CD4-positive, alpha-beta T cell treated with Interleukin-17A for 4 hours (primary cell): ENCODE measurements around the gene ELP6.
"Not testable (repeated sequence)": the region's sequence is repeated elsewhere in the genome, so short reads cannot be mapped to it uniquely, and the experiment has no call there.

Experiments
- DNase-seq: peaks from one replicate; pipeline ENCODE4 v3.0.0-alpha.2; 2020; ENCODE audit warnings: mixed read lengths

Gene ELP6

DNA sequence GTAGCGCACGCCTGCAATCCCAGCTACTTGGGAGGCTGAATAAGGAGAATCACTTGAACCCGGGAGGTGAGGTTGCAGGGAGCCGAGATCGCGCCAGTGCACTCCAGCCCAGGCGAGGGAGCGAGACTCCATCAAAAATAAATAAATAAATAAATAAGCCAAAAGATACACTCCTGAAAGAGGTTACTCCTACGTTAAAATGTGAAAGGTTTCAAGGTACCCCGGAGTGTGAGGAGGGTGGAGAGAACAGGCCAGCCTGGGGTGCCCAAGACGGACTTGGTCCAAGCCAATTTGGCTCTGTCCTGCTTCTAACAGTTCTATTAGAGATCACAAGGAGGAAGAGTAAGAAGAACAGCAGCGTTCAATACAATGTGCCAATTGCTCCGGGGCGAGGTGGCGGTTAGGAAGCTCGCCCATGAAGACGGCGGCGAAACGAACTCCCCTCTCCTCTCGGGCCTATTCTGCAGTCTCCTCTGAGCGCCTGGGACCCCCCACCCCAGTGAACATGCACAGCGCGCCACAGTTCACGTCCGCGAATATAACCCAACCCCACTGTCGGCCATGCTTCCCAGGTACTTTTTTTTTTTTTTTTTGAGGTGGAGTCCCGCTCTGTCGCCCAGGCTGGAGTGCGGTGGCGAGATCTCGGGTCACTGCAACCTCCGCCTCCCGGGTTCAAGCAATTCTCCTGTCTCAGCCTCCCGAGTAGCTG lies 942 bp downstream of the ELP6 start:
- DNase-seq, result peak; percentile 22

- not testable (repeated sequence) for DNase-seq
These were observed 8.2 kb downstream of the ELP6 start for GRCh38 chr3:47505267-47505666.

DNA sequence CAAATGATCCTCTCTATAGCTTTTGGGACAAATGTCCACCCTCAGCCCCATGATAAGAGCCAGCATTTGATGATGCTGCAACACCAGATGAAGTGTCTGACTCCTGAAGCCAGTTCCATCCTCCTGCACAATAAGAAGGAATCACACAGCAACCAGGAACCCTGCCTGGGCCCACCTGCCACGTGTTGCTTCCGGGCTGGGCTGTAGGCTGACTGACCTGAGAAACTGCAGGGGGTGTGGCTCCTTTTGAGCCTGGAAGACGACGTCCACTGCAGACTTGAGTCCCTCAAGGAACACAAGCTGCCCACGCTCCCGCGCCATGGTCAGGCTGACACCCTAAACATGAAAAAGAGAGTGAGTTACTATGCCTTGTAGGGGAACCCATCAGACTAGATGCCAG lies 9.4 kb downstream of the ELP6 start:
- no peak for DNase-seq

- DNase-seq, result no peak
These were observed 10.5 kb downstream of the ELP6 start for GRCh38 chr3:47503033-47503432.

DNA sequence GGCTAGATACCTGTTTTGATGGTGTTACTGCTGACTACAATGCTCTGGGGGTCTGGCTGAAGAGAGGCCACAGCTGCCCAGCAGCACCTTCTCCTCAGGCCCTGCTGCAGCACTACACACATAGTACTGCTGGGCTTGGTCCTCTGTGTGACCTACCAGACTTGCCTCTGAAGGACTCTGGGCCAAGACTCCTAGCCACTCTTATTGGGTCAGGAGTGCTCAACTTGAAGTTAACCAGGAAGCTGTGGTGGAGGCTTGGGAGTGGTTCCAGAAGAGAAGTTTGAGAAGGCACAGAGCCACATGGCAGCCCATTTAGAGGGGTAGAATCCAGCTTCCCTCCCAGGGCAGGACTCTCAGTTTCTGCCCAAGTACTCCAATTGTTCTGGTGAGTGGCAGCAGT lies 16.6 kb downstream of the ELP6 start:
- DNase-seq, result no peak

GRCh38 chr3:47495886-47496285 lies 17.6 kb downstream of the ELP6 start:
- DNase-seq, result no peak

GRCh38 chr3:47495111-47495510 lies 18.4 kb downstream of the ELP6 start:
- no peak for DNase-seq

DNA sequence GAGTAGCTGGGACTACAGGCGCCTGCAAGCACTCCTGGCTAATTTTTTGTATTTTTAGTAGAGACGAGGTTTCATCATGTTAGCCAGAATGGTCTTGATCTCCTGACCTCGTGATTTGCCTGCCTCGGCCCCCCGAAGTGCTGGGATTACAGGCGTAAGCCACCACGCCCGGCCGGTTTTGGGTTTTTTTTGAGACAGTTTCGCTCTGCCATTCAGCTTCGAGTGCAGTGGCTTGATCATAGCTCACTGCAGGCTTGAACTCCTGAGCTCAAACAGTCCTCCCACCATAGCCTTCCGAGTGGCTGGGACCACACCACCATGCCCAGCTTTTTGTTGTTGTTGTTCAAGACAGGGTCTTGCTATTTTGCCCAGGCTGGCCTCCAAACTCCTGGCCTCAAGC lies 21.7 kb downstream of the ELP6 start:
- no peak for DNase-seq

DNA sequence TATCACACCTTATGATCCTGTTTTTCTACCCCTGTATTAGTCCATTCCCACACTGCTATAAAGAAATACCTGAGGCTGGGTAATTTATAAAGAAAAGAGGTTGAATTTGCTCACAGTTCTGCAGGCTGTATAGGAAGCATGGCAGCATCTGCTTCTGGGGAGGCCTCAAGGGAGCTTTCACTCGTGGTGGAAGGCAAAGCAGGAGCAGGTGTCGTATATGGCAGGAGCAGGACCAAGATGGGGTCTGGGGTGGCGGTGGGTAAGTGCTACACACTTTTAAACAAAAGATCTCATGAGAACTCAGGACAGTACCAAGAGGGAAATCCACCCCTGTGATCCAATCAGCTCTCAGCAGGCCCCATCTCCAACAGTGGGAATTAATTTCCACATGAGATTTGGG lies 22.3 kb downstream of the ELP6 start:
- no peak for DNase-seq

- no peak for DNase-seq
These were observed 26.2 kb downstream of the ELP6 start for GRCh38 chr3:47487265-47487664.

- DNase-seq, result no peak
These were observed 27.7 kb downstream of the ELP6 start for GRCh38 chr3:47485812-47486211.

GRCh38 chr3:47482366-47482765 lies 31.1 kb downstream of the ELP6 start:
- DNase-seq, result no peak

- not testable (repeated sequence) for DNase-seq
These were observed 31.7 kb downstream of the ELP6 start for GRCh38 chr3:47481763-47482162.

DNA sequence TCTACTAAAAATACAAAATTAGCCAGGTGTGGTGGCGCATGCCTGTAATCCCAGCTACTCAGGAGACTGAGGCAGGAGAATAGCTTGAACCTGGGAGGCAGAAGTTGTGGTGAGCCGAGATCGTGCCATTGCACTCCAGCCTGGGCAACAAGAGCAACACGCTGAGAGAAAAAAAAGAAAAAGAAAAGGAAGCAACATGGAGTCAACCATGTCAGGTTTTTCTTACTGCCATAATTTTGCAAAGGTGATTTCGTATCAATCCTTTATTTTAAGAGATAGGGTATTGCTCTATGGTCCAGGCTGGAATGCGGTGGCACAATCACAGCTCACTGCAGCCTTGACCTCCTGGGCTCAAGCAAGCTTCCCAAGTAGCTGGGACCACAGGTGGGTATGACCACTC lies 33.2 kb downstream of the ELP6 start:
- not testable (repeated sequence) for DNase-seq

GRCh38 chr3:47479826-47480160 lies 33.7 kb downstream of the ELP6 start:
- no peak for DNase-seq

DNA sequence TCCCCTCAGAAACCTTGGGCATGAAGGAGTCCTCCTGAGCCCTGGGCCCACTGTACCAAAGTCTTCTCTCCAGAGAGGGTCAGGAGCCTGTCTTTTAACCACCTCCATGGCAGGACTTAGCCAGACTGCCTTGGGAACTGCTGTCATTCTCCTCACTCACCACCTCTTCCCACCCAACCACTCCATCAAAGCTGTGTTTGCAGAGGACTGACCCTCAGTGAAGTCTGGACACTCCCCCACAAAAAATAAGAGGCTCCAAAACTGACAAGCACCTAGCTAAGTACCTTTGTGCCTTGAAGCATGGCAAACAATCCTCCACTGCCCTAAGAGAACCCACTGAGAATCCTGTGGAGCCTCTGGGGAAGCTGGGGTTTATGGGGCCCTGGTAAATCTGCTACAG lies 35.5 kb downstream of the ELP6 start:
- DNase-seq, result no peak

DNA sequence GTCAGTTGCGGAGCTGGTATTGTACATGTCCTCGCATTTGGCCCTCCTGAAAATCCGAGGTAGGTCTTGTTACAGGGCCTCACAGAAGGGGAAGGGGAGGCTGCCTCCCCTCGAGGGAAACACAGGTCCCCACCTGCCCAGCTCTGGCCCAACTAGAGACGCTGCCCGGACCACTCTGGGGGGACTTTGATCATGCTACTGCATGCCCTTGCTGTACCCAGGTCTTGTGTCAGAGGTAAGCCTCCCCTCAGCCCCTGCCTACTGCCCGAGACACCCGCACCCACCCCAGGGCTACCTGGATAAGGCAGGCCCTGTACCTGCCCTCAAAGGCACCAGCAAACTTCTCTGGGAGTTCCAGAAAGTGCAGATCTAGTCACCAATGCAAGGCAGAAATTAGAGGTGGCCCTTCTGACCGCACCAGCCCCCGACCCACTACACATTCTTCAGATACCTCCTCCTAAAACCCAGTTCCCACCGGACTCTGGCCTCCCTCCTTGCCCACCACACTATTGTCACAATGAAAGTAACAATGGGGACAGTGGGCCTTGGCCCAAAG lies 36.8 kb downstream of the ELP6 start:
- no peak for DNase-seq

GRCh38 chr3:47476330-47476626 lies 37.2 kb downstream of the ELP6 start:
- DNase-seq, result no peak

DNA sequence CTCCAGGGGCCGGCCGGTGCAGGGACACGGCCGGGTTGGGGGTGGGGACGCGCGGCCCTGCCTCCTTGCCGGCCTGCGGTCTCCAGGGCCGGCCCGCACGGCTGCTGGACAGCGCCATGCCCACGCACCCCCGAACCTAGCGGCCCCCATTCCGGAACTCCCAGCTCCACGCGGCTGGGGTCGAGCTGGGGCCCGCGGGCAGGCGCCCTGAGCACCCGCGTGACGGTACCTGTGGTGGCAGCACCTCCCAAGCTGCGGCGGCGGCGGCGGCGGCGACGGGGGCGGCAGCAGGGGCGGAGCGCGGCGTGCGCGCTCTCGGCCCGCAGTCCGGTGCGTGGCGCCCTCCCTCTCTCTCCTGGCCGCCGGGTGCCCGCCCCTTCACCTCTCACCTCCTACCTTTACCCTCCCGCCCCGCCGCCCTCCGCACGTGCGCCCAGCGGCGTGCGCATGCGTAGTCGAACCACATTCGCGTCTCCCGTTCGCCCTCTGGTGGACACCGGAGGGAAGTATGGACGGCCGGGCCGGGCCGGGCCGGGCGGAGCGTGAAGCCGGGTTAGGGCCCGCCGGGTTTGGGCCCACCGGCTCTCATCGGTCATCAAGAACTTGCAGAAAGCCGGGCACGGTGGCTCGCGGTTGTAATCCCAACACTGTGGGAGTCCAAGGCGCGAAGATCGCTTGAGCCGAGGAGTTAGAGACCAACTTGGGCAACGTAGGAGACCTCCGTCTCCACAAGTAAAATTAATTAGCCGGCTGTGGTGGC lies 37.8 kb downstream of the ELP6 start, which contains the start of gene SCAP:
SCAP (minus strand) TSS at position 372 of the 760 bp plus-strand sequence. CDS start 32,948 bp downstream, outside the sequence.
- DNase-seq, result peak; percentile 97

DNA sequence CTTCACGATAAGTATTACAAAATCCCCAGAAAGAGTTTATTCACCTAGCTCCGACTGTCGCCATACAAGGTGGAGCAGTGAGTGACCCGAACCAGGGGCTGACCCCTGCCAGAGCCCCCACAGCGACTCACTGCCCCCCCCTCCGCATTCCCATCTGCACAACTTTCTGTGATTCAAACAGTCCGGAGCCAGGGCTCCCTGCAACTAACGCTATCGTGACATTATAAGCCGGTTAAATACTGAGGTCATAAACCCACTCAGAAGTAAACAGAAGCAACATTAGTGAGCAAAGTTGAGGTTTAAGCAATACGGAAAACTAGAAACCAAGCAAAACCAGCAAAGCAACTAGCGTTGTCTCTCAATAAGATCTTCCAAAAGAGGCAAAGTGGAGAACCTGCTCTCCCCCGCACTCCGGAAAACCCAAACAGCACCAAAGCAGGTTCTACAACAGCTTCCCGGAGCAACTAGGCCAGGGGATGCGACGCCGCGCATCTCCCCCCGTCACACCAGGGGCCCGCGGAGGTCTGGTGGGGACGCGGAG lies 38.4 kb downstream of the ELP6 start:
- no peak for DNase-seq

GRCh38 chr3:47473391-47473790 lies 40.1 kb downstream of the ELP6 start:
- no peak for DNase-seq

DNA sequence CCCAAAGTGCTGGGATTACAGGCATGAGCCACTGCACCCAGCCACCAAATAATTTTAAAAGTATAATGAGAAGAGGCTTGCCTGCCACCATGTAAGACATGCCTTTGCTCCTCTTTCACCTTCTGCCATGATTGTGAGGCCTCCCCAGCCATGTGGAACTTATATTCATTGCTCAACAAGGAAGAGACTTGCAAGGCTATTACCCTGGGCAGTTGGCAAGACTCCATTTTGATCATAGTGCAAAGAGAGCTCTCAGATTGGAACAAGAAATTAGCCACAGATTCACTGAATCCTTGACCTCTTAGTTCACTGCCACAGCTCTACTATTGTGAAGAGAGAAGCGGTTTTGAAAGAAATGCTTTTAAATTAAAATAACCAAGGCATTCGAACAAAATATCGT lies 43.9 kb downstream of the ELP6 start:
- no peak for DNase-seq

GRCh38 chr3:47468315-47468714 lies 45.2 kb downstream of the ELP6 start:
- not testable (repeated sequence) for DNase-seq

- no peak for DNase-seq
These were observed 48.9 kb downstream of the ELP6 start for GRCh38 chr3:47464588-47464987.
